MV-4-11 (cell line): Measurements from ENCODE around the gene RPH3AL.
"Not testable (repeated sequence)": the region's sequence is repeated elsewhere in the genome, so short reads cannot be mapped to it uniquely, and the experiment has no call there.

ENCODE experiments used
- DNase-seq: peaks from one replicate; lab custom pipeline; 2025; lab: John Stamatoyannopoulos, UW

Gene RPH3AL

DNA sequence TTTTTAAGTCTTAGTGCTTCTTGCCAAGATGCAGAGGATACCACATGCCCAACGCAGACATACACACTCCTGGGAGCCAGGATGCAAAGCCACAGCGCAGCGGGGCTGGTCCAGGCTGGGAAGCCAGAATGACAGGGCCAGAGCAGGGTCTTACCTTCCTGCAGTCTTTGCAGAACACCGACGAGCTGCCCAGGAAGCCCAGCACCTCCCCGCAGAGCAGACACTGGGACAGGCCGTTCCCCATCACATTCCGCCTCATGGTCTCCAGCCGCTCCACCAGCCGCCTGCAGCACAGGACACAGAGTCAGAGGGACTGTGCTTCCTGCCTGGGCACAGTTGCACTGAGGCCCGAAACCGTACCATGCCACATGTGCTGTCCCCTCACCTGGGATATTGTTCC, 33.3 kb downstream of the RPH3AL start:
- DNase-seq, result no peak

- not testable (repeated sequence) for DNase-seq
Observed at GRCh38 chr17:317070-317469, 35.5 kb downstream of the RPH3AL start.

DNA sequence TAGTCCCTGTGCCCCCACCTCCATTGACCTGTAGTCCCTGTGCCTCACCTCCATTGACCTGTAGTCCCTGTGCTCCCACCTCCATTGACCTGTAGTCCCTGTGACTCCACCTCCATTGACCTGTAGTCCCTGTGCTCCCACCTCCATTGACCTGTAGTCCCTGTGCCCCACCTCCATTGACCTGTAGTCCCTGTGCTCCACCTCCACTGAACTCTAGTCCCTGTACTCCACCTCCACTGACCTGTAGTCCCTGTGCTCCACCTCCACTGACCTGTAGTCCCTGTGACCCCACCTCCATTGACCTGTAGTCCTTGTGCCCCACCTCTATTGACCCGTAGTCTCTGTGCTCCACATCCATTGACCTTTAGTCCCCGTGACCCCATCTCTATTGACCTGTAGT, 37.2 kb downstream of the RPH3AL start:
- DNase-seq, result not testable (repeated sequence)

DNA sequence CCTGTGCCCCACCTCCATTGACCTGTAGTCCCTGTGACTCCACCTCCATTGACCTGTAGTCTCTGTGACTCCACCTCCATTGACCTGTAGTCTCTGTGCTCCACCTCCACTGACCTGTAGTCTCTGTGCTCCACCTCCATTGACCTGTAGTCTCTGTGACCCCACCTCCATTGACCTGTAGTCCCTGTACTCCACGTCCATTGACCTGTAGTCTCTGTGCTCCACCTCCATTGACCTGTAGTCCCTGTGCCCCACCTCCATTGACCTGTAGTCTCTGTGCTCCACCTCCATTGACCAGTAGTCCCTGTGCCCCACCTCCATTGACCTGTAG, 38.0 kb downstream of the RPH3AL start:
- not testable (repeated sequence) for DNase-seq

GRCh38 chr17:313911-314613, 38.5 kb downstream of the RPH3AL start:
- DNase-seq, result no peak

DNA sequence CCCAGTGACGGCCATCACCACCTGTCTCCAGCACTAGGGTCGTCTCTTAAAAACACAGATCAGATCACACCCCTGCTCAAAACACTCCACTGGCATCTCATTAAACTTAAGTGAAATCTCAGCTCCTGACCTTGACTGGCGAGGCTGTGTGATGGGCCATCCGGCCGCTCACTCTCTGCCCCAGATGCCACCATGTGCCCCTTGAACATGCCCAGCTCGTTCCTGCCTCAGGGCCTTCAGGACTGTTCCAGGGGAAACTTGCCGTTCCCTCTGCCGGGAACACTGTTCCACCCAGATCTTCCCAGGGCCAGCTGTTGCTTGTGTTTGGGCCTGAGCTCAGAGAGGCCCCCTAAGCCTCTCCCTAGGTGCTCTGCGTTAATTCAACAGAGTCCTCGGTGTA, 39.4 kb downstream of the RPH3AL start:
- DNase-seq, result no peak

GRCh38 chr17:312476-313148, 40.0 kb downstream of the RPH3AL start:
- no peak for DNase-seq

DNA sequence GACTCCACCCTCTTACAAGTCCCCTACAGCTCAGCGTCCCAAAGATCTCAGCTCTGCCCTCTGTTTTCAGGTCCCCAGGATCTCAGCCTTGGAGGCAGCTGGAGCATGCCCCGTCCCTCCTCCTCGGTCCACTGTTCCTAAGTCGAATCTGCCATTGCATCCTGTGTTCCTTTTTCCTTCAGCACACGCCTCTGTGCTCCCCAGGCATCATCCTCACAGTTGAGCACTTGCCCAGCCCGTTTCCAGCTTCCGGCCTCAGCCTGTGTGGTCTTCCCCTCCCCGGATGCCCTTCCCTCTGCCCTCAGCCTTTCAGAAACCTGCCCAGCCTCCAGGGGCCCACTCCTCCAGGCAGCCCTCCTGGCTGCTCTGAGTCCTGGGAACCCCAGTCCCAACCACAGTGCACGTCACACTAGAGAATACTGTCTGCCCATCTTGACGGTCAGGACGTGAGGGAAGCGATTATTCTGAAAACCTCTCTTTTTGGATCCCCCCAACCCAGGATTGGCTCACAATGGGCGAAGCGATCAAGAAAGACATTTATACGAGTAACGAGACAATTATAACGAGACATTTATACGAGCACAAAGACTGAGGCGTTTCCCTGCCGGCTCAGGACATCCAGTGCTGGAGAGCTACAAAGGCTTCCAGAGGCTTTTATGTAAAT, 41.4 kb downstream of the RPH3AL start:
- no peak for DNase-seq

DNA sequence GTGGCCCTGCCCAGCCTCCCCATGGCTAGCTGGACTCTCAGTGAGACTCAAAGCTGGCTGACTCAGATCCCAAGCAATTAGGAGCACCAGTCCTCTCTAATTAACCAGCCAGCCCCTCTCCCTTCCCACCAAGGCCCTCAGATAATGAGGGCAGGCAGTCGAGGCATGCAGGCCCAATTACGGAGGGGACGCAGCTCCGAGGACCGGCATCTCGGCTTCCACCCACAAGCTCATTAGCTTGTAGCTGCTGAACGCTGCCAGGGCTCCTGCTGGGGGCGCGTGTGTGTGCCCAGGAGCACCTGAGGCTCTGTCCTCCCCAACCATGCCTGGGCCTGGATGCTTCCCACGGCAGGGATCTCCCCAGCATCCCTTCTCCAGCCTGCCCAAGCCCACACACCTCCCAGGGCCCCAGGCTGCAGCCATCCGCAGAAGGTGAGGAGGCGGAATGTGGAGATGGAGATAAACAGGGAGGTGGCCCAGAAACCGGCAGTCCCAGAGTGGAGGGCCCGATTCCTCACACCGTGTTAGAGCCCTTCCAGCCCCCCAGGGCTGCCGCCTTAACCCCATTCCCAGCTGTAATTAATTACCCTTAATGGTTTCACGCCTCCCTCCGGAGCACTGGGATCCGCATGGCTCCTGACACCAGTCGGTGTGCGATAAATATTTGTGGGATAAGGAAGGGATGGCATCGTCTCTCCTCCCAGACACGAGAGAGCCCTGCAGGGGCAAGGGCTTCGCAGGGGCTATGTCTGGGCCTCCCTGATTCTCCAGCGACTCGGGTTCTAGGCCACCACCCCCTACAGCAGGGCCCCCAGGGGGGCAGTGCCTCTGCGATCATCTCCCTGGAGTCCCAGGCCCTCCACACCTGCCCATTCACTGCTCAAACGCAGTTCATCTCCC, 42.2 kb downstream of the RPH3AL start:
- DNase-seq, result no peak

- no peak for DNase-seq
Observed at GRCh38 chr17:309361-309888, 43.2 kb downstream of the RPH3AL start.

- DNase-seq, result no peak
Observed at GRCh38 chr17:307741-308507, 44.7 kb downstream of the RPH3AL start.

GRCh38 chr17:307295-307691, 45.3 kb downstream of the RPH3AL start:
- DNase-seq, result no peak

GRCh38 chr17:306536-307294, 45.9 kb downstream of the RPH3AL start:
- DNase-seq, result no peak

DNA sequence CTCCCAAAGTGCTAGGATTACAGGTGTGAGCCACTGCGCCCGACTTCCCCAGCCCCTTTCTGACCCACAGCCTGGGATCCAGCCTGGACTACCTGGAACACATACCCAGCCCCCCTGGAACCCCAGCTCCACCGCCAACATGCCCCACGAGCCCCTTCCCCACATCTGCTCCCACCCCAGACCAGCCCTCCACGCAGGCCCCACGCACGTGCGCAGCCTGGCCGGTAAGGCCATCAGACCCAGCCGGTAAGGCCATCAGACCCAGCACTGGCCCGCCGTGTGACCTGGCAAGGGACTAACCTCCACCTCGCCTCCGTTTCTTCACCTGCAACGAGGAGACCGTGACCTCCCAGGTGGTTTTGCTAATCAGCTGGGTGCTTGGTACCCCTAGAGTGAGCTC, 46.5 kb downstream of the RPH3AL start:
- no peak for DNase-seq

GRCh38 chr17:305090-305976, 47.3 kb downstream of the RPH3AL start:
- no peak for DNase-seq

DNA sequence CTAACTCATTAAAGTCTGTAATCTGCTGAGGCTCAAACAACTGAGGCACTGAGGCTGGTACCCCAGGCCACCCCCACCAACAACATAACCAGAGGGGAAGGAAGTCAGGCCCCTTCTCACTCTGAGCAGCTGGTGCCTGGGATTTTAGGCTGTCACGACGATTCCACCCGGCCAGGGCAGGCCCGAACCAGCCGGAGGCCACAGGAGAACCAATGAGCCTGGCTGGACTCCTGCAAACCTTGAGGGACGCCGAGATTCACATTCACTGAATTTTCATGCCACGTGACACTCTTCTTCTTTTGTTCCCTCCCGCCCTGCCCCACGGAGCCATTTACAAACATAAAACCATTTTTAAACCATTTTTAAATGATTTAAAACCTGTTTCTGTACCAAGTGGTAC, 48.1 kb downstream of the RPH3AL start:
- DNase-seq, result no peak

DNA sequence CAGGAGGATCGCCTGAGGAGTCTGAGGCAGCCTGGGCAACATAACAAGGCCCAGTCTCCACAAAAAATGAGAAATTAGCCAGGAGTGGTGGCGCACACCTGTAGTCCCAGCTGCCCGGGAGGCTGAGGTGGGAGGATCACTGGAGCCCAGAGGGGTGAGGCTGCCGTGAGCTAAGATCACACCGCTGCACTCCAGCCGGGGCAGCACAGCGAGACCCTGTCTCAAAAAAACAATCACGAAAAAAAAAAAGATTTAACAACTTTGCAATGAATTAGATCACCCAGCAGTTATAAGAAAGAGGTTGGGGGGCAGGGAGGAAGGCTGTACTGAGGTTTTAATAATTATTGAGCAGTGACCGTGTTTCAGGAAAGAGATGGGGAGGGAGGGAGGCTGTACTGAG, 49.4 kb downstream of the RPH3AL start:
- no peak for DNase-seq

DNA sequence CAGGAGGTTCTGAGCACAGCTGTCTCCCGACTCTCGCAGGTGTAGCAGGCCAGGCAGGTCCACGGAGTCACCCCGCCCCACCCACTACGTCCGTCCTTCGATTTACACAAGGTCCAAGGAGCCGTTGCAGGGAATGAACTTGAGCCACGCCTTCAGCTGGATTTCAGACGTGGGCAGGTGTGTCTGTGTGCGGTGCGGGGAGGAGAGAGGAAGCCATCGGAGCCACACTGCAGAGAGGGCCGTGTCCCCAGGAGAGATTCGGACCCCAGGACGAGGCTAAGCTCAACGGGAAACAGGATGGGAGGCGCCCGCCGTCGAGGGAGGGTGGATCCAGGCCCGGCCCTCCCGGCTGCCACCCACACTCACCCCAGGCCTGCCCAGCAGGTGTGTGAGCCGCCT, 50.3 kb downstream of the RPH3AL start:
- DNase-seq, result no peak

GRCh38 chr17:301681-302299, 50.8 kb downstream of the RPH3AL start:
- DNase-seq, result no peak
